Measurements from ENCODE around the gene VGLL4.

The VGLL4 gene

DNA sequence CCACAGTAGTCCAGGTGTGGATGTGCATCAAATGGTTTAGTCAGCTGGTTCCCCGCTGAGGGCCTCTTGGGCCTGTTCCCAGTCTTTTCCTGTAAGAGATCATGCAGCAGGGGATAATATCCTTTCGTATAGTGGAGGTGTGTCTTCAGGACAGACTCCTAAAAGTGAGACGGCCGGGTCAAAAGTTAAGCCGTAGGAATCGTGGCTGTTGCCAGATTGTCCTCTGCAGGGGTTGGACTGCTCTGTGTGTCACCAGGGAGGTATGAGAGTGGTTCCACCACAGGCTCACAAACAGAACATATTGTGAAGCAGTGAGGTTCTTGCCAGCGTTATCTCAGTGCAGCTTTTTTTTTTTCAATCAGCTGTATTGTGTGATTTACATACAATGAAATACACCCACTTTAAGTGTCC is 95.0 kb downstream of the VGLL4 start:
- intact Hi-C loops (cut with DNase I): no loop called here
- DNase-seq: peak in 1 of 42 donors; percentile 26

GRCh38 chr3:11547498-11547897 is 96.2 kb downstream of the VGLL4 start:
- no peak for DNase-seq
- intact Hi-C loops (cut with DNase I): no loop called here

GRCh38 chr3:11546657-11547302 is 96.9 kb downstream of the VGLL4 start:
- intact Hi-C loops (cut with DNase I): no loop called here
- no peak for DNase-seq

DNA sequence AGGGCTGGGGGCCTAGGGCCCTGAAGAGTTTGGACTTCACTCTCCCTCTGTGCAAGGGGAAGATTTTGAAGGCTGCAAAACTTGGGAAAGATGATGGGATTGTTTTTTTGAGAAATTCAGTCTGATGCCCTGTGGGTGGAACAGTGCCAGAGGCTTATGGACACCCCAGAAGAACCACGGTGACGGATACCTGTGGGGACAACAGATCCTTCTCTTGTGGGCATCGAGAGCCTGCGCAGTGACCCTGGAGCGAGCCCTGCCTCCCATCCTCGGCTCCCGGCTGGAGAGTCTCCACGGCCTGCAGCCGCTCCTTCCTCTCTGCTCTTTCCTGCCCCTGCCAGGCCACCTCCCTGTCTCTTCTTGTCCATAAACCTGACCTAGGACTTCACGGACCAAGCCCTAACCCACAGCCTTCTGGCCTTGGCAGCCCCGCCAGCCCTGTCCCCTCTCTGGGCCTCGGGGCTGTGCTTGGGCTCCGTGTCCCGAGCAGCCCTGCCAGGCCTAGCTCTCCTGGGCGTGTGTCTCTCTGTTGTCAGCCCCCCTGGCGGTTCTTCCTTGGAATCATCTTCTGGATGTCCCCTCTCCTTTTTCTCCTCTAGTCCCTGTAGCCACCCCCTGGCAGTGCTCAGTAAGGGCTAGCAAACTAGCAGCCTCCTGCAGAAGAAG is 98.4 kb downstream of the VGLL4 start:
- DNase-seq: no peak
- intact Hi-C loops (cut with DNase I): no loop called here

DNA sequence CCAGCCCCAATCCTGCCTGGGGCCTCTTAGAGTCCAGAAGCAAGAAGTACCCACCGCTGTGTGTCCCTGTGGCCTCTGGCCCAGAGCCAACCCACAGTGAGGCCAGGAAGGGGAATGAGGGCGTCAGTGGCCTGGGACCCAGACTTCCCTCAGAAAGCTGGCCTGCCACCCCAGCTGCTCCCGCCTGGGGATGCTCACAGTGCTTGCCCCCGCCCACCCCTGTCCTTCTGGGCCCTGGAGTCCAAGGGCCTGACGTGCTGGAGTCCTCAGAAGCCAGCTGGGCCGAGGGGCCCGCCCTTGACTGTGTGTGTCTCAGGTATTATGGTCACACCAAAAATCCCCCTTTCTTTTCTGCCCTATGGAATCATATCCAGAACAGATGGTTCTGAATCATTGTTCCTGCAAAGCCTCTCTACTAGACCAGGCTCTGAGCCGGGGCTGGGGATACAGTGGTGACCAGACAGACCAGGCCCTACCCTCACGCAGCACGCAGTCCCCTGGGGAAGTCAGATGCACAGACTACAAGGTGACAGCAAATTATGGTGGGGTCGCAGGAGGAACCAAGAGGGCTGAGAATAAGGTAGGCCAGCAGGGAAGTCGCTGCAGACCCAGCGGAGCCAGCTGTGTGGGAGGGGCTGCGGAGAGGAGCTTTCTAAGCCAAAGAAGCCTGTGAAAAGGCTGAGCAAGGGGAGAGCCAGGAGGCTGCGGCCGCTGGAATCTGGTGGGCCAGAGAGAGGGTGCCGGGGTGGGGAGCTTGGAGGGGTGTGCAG is 99.1 kb downstream of the VGLL4 start:
- no peak for DNase-seq
- intact Hi-C loops (cut with DNase I): no loop called here

DNA sequence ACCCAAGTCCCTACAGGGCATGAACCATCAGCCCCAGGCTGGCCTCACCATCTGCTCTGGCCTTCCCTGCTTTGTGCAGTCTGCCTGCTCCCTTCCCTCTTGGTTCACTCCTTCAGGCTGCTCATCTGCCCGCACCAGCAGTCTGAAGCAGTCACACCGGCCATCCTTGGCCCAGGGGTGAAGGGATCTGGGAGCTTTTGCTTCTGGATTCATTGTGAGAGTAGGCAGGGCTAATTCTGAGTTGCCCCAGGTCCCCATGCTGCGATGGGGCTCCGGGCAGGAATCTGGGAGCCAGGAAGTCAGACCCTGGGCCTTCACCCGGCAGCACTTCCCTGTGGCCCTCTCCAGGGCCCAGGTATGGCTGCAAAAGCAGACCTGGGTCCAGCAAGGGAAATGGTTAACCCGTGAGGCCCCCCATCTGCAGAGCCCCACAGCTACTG is 99.7 kb downstream of the VGLL4 start:
- DNase-seq: no peak
- intact Hi-C loops (cut with DNase I): no loop called here

DNA sequence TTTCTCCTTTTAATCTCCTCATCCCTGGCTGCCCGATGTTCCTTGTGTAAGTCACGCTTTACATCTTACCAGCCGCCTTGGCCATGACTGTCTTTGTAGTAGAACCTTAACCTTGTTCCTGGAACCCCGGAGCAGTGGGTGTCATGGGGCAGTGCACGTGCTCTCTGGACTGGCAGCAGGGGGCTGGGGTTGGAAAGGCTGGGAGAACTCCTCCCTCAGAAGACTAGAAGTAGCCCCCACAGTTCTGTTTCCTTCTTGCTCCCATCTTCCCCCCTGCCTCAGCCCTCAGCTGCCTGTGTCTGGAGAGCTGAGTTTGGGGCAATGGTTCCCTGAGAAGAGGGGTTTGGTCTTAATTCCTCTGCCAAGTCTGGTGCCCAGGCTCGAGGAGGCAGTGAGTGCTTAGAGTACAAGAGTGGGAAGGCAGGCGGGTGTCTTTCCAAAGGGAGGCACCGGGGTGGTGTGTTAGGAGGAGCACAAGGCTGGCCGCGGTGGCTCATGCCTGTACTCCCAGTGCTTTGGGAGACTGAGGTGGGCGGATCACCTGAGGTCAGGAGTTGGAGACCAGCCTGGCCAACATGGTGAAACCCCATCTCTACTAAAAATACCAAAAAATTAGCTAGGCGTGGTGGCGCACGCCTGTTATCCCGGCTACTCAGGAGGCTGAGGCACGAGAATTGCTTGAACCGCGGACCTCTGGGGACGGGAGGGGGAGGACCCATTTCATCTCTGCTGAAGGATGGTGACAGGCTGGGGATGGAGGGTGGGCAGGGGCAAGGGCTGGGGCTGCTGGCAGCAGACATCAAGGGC is 100.4 kb downstream of the VGLL4 start:
- DNase-seq: no peak

GRCh38 chr3:11542551-11542950 is 101.2 kb downstream of the VGLL4 start:
- intact Hi-C loops (cut with DNase I): no loop called here
- DNase-seq: no peak

More for the DNA sequence above, 100.4 kb downstream of the VGLL4 start:
- intact Hi-C loops (cut with DNase I): no loop called here

GRCh38 chr3:11541321-11542303 is 102.1 kb downstream of the VGLL4 start:
- DNase-seq: no peak
- intact Hi-C loops (cut with DNase I): no loop called here

GRCh38 chr3:11539677-11540076 is 104.0 kb downstream of the VGLL4 start:
- peak in 1 of 42 donors; percentile 19 for DNase-seq
- intact Hi-C loops (cut with DNase I): no loop called here

DNA sequence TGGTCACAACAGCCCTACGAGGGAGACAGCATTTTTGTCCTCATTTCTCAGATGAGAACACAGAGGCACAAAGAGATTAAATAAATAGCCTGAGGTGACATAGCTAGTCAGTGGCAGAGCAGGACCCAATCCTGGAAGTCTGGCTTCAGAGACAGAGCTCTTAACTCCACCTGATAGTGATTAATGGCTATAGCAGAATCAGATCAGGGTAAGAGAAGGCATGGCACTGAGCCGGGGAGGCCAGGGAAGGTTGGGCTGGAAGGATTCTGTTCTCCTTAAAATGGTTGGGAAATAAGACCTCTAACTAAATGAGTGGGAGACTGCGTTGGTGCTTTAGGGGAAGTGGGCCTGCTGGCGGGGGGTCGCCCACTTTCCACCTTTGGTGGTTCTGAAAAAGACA is 104.5 kb downstream of the VGLL4 start:
- DNase-seq: peak in 1 of 42 donors; percentile 22
- intact Hi-C loops (cut with DNase I): no loop called here

- intact Hi-C loops (cut with DNase I): no loop called here
- no peak for DNase-seq
Observed at GRCh38 chr3:11538581-11538980, 105.1 kb downstream of the VGLL4 start.

- intact Hi-C loops (cut with DNase I): no loop called here
- DNase-seq: no peak
Observed at GRCh38 chr3:11536936-11537612, 106.6 kb downstream of the VGLL4 start.

DNA sequence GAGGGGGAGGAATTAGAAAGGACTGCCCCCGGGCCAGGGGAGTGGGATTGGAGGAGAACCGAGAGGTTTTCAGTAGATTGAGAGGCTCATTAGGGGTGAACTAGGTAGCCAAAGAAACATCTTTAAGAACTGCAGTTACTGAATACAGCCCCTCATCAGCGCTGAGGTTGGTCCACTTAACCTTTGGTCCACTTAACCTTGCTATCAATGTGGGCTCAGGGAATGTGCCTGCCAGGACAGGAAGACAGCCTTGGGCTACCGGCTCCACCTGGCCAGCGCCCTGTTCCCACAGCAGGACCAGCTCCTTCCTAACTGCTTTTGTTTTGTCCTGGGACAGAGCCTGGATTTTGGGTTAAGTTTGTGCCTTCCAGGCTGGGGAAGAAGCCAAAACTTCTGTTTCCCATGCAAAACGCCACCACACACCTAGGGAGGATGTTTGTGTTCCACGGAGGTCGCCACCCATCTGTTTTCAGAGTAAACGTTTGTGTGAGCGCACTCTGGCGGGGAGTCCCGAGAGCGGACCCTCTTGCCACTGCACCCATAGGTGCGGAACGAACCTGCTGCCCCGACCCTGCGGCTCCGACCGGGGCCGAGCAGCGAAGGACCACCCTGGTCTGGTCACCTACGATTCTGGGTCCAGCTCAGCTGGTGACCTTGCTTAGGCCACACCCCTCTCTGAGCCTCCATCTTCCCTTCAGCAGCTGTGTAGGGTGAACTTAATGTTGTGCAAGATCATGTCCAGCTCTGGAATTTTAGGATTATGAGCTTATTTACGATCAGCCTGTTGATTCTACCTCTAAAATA is 107.4 kb downstream of the VGLL4 start:
- intact Hi-C loops (cut with DNase I): no loop called here
- peak in 1 of 42 donors; percentile 25 for DNase-seq

DNA sequence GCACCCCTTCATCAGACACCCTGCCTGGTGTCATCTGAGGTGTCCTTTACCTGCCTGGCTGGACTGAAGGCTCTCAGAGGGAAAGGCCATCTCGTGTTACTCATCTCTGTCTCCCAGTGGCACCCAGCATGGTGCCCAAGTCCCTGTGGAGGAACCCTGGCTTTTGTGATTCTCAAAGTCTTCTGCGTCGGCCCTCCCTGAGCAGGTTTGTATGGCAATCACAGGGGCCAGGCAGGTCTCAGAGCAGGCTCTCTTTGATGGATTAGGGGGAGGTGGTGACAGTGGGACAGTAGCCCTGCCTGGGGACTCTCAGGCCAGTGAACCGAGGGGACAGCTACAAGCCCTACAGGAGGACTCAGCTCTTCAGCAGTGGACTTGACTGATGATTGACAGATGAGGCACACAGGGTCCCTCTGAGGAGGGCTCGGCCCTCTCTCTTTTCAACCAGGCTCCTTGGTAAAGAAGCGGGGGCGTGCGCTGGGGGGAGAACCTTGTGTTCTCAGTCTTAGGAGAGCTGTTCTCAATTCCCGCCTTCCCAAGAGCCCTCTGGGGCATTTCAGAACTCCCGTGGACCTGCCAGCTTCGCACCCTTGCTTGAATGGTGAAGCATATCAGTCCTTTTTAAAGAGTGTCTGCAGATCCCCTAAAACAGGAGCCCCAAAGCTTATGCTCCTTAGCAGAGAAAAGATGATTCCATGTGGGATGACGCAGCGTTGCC is 108.3 kb downstream of the VGLL4 start:
- intact Hi-C loops (cut with DNase I): no loop called here

DNA sequence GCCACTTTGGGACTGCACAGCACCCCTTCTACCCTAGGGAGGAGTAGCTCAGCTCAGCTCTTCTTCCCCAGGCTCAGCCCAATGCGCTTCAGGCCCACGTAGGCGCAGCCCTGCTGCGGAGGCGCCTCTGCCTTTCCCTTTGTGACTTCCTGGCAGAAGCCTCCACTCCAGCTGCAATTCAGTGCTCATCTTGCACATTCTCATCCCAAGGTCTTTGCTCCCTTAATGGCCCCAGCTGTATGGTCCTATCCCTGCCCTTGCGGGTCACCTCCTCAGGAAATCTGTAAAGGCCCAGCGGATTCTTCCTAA is 109.0 kb downstream of the VGLL4 start:
- no peak for DNase-seq
- intact Hi-C loops (cut with DNase I): no loop called here

More for the DNA sequence above, 108.3 kb downstream of the VGLL4 start:
- peak in 1 of 42 donors; percentile 12 for DNase-seq
